GM13976 (cell line): Measurements from ENCODE around the gene HSPA12A.

Experiments
- DNase-seq: peaks from one replicate; pipeline ENCODE4 v3.0.0; 2012; ENCODE audit warnings: low spot score
- CTCF ChIP-seq: IDR thresholded peaks from 2 replicates; pipeline ENCODE4 v1.5.1; 2012; ENCODE audit warnings: borderline replicate concordance, mild to moderate bottlenecking; ENCODE audit not compliant: insufficient read depth; ENCODE audit errors: extremely low read depth, missing control alignments, control extremely low read depth
- in situ Hi-C: fragments of 300-500 bp; cut with MboI; formaldehyde crosslinking; loops from one replicate; pipeline ENCODE4 v1.12.0; 2022; ENCODE audit warnings: low sequenced_read_pairs, mixed read lengths, inconsistent platforms; ENCODE audit not compliant: unreplicated experiment

The HSPA12A gene

GRCh38 chr10:116670706-116671105, 71.7 kb downstream of the HSPA12A start:
- in situ Hi-C loops: no loop called here
- TF ChIP-seq CTCF: no peak
- DNase-seq: no peak

GRCh38 chr10:116669832-116670644, 72.3 kb downstream of the HSPA12A start:
- no peak for DNase-seq
- in situ Hi-C loops: no loop called here
- no peak for TF ChIP-seq CTCF

- no peak for TF ChIP-seq CTCF
- in situ Hi-C loops: no loop called here
- no peak for DNase-seq
These were observed 73.3 kb downstream of the HSPA12A start for GRCh38 chr10:116669080-116669479.

GRCh38 chr10:116668446-116668845, 73.9 kb downstream of the HSPA12A start:
- TF ChIP-seq CTCF: no peak
- in situ Hi-C loops: no loop called here
- DNase-seq: no peak

- in situ Hi-C loops: no loop called here
- no peak for DNase-seq
- TF ChIP-seq CTCF: no peak
These were observed 74.3 kb downstream of the HSPA12A start for GRCh38 chr10:116668018-116668417.

- TF ChIP-seq CTCF: no peak
- in situ Hi-C loops: no loop called here
- no peak for DNase-seq
These were observed 74.9 kb downstream of the HSPA12A start for GRCh38 chr10:116667484-116667883.
